T-helper 1 cell treated with Interleukin-12 subunit alpha and Interleukin-12 subunit beta and Interleukin-4 antibody, amounts not matched to agents 30 μg/mL and 1 μg/mL, for 36 hours (primary cell): ENCODE results near the gene ZNF567.

Source experiments
- H3K27ac Mint-ChIP-seq: one replicate; pipeline ENCODE4 v1.8.0; 2021; ENCODE audit warnings: mild to moderate bottlenecking, mixed read lengths
- H3K27me3 Mint-ChIP-seq: one replicate; pipeline ENCODE4 v1.8.0; 2021; ENCODE audit warnings: low read depth, mixed read lengths
- H3K36me3 Mint-ChIP-seq: one replicate; pipeline ENCODE4 v1.8.0; 2021; ENCODE audit warnings: low read depth, mixed read lengths
- H3K4me1 Mint-ChIP-seq: one replicate; pipeline ENCODE4 v1.8.0; 2021; ENCODE audit warnings: low read depth, mixed read lengths
- H3K4me3 Mint-ChIP-seq: one replicate; pipeline ENCODE4 v1.8.0; 2021; ENCODE audit warnings: mild to moderate bottlenecking, moderate library complexity, mixed read lengths
- H3K9me3 Mint-ChIP-seq: one replicate; pipeline ENCODE4 v1.8.0; 2021; ENCODE audit warnings: mixed read lengths

ZNF567 gene

DNA sequence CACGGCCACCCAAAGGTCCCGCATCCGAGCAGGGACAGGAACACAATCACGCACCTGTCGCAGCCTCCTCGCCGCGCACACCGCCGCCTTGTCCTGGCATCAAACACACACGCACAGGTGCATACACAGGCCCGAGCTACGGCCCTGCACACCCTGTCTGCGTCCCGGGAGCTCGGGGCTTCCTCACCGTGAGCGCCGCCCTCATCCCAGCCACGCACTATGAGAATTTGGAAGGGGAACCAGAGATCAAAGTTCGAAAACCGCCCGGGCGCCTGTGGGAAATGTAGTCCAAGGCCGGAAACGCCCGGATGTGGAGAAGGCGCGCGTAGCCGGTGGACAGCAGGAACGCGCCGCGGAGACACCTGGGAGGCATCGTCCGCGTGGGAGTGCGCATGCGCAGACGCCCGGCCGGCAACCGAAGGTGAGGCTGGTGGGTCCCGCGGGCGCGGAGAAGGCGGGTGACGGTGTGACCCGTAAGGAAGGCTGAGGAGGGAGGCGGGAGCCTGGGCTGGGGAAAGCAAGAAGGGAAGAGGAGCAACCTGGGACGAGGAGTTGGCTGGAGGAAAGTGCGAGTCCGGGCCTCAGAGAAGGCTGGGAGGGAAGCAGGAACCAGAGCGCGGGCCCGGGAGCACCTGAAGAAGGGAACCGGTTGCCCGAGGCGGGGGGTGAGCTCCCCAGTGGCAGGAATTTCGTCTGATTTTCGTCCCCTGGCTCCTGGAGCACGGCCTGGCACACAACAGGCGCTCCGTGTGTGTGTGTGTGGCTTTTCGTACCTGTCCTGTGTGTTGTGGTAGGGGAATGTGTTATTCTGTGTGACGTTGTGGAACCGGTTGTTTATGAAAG is at the start of gene ZNF567:
TSS of gene ZNF567 (plus strand) at position 399 of the 843 bp plus-strand sequence. CDS start 7,256 bp downstream, outside the sequence.
- H3K4me1 Mint-ChIP-seq: peaks cover 31% of the 10 kb centered on the region
- H3K9me3 Mint-ChIP-seq: peaks cover 48% of the 10 kb centered on the region
- H3K27ac Mint-ChIP-seq: peak within 1 kb of the TSS; percentile 96
- peaks cover 4% of the 10 kb centered on the region for H3K27me3 Mint-ChIP-seq
- H3K36me3 Mint-ChIP-seq: peaks cover 63% of the 10 kb centered on the region
- H3K4me3 Mint-ChIP-seq: peak within 1 kb of the TSS; percentile 97

DNA sequence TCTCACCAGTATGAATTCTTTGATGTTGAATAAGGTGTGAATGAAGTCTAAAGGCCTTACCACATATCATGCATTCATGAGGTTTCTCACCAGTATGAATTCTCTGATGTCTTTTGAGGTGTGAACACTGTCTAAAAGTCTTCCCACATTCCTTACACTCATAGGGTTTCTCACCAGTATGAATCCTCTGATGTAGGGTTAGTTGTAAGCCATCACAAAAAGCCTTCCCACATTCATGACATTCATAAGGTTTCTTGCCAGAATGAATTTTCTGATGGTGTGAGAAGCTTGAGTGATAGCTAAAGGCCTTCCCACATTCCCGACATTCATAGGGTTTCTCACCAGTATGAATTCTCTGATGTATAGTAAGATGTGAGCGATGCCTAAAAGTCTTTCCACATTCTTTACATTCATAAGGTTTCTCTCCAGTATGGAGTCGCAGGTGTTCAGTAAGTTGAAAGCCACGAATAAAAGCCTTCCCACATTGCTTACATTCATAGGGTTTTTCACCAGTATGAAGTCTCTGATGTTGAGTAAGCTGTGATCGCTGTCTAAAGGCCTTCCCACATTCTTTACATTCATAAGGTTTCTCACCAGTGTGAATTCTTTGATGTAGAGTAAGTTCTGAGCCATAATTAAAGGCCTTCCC is 48.4 kb upstream of the ZNF567 start:
- no peaks in the 10 kb centered on the region for H3K4me1 Mint-ChIP-seq
- peaks cover 77% of the 10 kb centered on the region for H3K9me3 Mint-ChIP-seq
- H3K36me3 Mint-ChIP-seq: peaks cover 24% of the 10 kb centered on the region
- H3K27me3 Mint-ChIP-seq: no peaks in the 10 kb centered on the region
- no peak overlapping the region for H3K27ac Mint-ChIP-seq
- no peak overlapping the region for H3K4me3 Mint-ChIP-seq

DNA sequence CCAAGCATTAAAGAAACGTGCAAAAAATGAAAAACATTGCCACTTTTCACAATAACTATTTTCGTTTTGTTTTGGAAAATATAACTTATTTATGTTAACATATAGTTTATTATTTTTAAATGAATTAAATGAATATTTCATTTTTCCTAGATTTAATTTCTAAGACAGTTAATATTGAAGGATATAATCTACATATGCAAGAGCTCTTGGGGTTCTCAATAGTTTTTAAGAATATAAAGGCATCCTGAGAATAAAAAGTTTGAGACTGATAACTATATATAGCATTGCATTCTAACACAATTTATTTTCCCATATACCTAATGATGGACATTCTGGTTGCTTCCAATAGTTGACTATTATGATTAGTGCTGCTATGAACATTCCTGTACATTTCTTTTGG is 40.7 kb upstream of the ZNF567 start:
- no peak overlapping the region for H3K27ac Mint-ChIP-seq
- H3K9me3 Mint-ChIP-seq: peaks cover 53% of the 10 kb centered on the region
- no peak overlapping the region for H3K4me3 Mint-ChIP-seq
- H3K27me3 Mint-ChIP-seq: no peaks in the 10 kb centered on the region
- no peaks in the 10 kb centered on the region for H3K4me1 Mint-ChIP-seq
- H3K36me3 Mint-ChIP-seq: peaks cover 30% of the 10 kb centered on the region

DNA sequence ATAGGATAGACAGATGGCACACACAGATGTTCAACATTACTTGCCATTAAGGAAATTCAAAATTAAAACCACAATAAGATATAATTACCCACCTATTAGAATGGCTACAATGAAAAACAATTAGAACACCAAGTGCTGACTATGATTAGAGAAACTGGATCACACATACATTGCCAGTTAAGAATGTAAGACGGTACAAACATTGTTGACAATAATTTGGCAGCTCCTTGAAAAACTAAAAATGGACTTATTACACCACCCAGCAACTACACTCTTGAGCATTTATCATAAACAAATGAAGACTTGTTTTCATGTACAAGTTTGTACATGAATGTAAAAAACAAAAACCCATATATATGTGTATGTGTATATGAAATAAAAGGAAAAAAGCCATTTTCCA is 34.5 kb upstream of the ZNF567 start:
- H3K9me3 Mint-ChIP-seq: peaks cover 52% of the 10 kb centered on the region
- no peak overlapping the region for H3K4me3 Mint-ChIP-seq
- no peak overlapping the region for H3K27ac Mint-ChIP-seq
- H3K36me3 Mint-ChIP-seq: peaks cover 55% of the 10 kb centered on the region
- no peaks in the 10 kb centered on the region for H3K4me1 Mint-ChIP-seq
- H3K27me3 Mint-ChIP-seq: no peaks in the 10 kb centered on the region

DNA sequence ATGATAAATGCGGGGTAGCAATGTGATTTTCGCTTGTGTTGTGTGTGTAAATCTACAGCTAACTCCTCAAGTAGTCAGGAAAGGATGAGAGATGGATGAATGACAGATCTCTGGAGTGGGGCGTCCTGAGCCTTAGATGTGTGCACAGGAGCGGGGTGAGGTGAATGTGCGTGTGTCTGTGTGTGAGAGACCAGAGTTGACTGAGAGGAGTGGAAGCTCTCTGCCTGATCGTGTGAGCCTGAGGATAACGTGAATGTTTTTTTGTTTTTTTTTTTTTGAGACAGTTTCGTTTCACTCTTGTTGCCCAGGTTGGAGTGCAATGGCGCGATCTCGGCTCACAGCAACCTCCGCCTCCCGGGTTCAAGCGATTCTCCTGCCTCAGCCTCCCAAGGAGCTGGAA is 21.6 kb upstream of the ZNF567 start:
- H3K27me3 Mint-ChIP-seq: no peaks in the 10 kb centered on the region
- peaks cover 54% of the 10 kb centered on the region for H3K9me3 Mint-ChIP-seq
- peaks cover 44% of the 10 kb centered on the region for H3K36me3 Mint-ChIP-seq
- H3K27ac Mint-ChIP-seq: peak overlapping the region; percentile 79
- peak overlapping the region; percentile 99 for H3K4me3 Mint-ChIP-seq
- peaks cover 19% of the 10 kb centered on the region for H3K4me1 Mint-ChIP-seq

DNA sequence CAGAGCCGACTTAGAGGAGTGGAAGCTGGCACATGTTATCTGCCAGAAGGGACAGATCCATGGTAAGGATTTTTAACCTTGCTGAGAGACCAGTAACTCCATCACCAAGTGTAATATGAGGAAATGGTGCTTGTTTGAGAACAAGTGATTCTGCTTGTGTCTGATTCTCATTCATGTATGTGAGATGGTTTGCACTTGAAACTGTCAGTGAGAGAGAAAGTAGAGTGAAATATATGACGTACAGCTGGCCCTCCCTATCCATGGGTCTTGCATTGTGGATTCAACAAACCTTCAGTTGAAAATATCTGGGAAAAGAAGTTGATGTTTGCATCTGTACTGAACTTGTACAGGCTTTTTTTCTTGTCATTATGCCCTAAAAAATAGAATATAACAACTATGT is 18.8 kb upstream of the ZNF567 start:
- Mint-ChIP-seq H3K4me3 (peak overlapping the region; percentile 35), H3K27ac (no peak overlapping the region), H3K27me3 (no peaks in the 10 kb centered on the region), H3K9me3 (peaks cover 62% of the 10 kb centered on the region), H3K4me1 (peaks cover 19% of the 10 kb centered on the region), H3K36me3 (peaks cover 36% of the 10 kb centered on the region)

DNA sequence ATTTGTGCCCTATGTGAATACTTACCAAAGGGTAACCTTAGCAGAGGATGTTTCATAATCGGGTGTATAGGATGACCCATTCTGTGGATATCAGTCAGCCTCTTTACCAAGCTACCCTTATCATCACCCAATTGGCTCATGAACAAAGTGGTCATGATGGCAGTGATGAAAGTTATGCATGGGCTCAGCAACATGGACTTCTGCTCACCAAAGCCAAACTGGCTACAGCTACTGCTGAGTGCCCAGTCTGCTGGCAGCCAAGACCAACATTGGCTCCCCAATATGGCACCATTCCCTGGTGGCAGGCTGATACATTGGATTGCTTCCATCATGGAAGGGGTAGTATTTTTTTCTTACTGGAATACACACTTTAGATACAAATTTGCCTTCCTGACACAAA is 15.0 kb upstream of the ZNF567 start:
- Mint-ChIP-seq H3K27me3 (no peaks in the 10 kb centered on the region), H3K36me3 (peaks cover 12% of the 10 kb centered on the region), H3K4me3 (no peak overlapping the region), H3K9me3 (peaks cover 54% of the 10 kb centered on the region), H3K4me1 (peaks cover 5% of the 10 kb centered on the region), H3K27ac (no peak overlapping the region)

DNA sequence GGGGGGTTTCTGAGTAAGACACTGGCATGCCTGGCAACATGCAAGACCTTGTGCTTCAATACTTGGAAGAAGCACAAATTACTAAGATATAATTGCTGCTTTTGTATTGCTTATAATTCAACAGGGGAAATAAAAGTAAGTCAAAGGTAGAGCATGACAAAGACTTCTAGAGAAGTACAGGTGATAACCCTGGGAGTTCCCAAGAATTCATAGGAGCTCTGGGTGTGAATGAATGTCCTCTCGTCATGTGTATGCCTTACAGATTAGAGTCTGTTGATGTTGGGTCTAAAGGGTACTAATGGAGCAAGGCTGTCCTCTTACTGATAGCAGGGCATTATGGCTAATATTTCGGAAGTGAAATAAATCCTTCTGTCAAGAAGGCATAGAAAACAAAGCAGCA is 13.2 kb upstream of the ZNF567 start:
- Mint-ChIP-seq H3K4me1 (no peaks in the 10 kb centered on the region), H3K4me3 (no peak overlapping the region), H3K9me3 (peaks cover 58% of the 10 kb centered on the region), H3K27me3 (no peaks in the 10 kb centered on the region), H3K36me3 (peaks cover 15% of the 10 kb centered on the region), H3K27ac (no peak overlapping the region)

DNA sequence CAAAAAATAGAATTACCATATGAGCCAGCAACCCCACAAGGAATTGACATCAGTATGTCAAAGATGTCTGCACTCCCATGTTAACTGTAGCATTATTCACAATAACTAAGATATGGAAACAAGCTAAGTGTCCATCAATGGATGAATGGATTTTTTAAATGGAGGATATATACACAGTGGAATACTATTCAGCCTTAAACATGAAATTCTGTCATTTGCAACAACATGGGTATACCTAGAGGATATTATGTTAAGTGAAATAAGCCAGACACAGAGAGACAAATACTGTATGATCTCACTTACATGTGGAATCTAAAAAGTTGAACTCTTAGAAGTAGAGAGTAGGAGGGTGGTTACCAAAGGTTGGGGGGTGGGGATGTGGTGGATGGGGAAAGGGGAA is 8.0 kb upstream of the ZNF567 start:
- H3K4me1 Mint-ChIP-seq: peaks cover 1% of the 10 kb centered on the region
- no peak overlapping the region for H3K4me3 Mint-ChIP-seq
- H3K27me3 Mint-ChIP-seq: no peaks in the 10 kb centered on the region
- H3K9me3 Mint-ChIP-seq: peaks cover 55% of the 10 kb centered on the region
- H3K36me3 Mint-ChIP-seq: peaks cover 30% of the 10 kb centered on the region
- no peak overlapping the region for H3K27ac Mint-ChIP-seq

DNA sequence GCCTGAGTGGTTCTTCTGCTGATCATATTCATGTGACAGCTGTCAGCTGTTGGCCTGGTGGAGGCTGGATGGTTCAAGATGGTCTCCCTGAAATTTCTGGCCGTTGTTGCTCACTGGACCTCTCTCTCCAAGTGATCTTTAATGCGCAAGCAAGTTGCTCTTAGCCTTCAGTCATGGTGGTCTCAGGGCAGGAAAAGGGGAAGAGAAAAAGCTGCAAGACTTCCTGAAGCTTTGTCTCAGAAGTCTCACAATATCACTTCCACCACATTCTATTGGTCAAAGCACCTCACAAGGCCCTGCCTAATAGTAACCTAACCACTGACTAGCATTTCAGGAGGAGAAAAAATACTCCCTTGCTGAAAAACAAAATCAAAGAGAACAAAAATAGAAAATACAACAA is 1.6 kb upstream of the ZNF567 start:
- Mint-ChIP-seq H3K27ac (no peak overlapping the region), H3K27me3 (peaks cover 4% of the 10 kb centered on the region), H3K9me3 (peaks cover 50% of the 10 kb centered on the region), H3K4me3 (peak overlapping the region; percentile 97), H3K4me1 (peaks cover 31% of the 10 kb centered on the region), H3K36me3 (peaks cover 55% of the 10 kb centered on the region)

DNA sequence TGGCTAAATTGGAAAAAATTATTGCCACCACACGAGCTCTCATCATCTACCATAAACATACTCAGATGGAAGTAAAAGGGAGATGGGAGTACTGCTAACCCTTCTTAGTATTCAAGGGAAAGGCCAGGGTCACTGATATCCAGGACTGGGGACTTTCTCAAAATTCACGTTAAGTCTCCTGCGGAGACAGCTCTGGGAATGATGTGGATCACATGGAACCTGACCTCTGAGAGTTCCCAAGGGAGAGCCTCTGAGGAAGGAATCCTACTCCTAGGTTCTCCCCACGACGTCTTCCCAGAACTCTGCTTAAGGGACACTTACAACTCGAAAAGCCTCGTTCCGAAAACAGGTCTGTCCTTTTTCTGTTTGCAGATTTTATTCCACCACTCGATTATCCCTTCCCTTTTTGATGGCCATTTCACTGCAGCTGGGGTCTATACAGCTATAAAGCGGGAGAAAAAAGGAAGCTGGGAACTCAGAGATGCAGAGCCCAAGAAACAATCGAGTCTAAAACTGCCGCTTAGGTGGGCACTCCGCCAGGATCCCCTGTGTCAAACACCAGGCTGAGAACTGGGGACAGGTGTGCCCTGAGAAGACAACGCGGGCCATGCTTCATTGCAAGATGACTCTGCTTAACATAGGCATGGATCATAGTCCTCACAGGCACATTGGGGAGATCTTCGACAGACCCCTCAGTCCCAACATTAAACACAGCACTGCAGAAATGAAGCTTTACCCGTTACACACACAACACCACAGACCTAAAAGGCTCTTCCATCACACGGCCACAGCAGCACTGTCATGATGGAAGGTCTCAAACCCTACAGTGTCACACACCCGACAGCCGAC is 823 bp upstream of the ZNF567 start:
- Mint-ChIP-seq H3K9me3 (peaks cover 48% of the 10 kb centered on the region), H3K4me3 (peak overlapping the region; percentile 97), H3K36me3 (peaks cover 58% of the 10 kb centered on the region)

DNA sequence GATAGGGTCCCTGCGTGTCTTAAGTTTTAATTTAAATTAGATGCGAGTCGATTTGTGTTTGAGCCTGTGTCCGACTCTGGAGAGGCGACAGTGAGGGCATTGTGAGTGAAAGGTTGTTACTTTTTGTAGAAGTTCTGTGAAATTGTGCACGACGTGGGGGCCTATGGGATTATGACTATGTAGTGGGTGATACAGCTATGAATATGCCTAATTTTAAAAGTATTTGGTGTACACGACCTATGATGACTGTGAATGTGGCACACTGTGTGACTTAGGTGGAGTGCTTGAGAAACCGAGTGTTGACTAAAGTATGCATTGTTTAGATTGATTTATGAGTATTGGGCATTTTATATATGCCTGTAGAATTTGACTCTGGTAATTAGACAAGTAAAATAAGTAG is 646 bp downstream of the ZNF567 start:
- Mint-ChIP-seq H3K4me1 (peaks cover 31% of the 10 kb centered on the region), H3K27me3 (peaks cover 4% of the 10 kb centered on the region), H3K36me3 (peaks cover 65% of the 10 kb centered on the region), H3K27ac (peak overlapping the region; percentile 96), H3K4me3 (peak overlapping the region; percentile 97), H3K9me3 (peaks cover 45% of the 10 kb centered on the region)

More for the DNA sequence above, 823 bp upstream of the ZNF567 start:
- peak overlapping the region; percentile 96 for H3K27ac Mint-ChIP-seq
- H3K4me1 Mint-ChIP-seq: peaks cover 31% of the 10 kb centered on the region
- peaks cover 4% of the 10 kb centered on the region for H3K27me3 Mint-ChIP-seq

DNA sequence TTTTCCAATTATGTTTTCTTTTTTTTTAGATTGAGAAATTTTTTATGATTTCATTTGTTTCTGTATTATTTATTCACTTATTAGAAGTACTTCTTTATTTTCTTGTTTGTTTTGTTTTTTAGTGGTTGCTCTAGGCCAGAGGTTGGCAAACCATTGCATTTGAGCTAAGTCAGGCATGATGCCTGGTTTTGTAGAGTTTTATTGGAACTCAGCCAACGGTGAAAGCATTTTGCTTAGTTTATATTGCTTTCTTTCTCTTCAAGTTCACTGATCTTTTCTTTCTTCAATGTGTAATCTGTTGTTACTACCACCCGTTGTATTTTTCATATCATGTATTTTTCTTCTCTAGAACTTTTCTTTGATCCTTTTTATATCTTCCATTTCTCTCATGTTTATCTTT is 19.7 kb downstream of the ZNF567 start:
- Mint-ChIP-seq H3K27me3 (no peaks in the 10 kb centered on the region), H3K36me3 (peaks cover 72% of the 10 kb centered on the region), H3K4me3 (no peak overlapping the region), H3K9me3 (peaks cover 71% of the 10 kb centered on the region), H3K4me1 (no peaks in the 10 kb centered on the region), H3K27ac (no peak overlapping the region)

DNA sequence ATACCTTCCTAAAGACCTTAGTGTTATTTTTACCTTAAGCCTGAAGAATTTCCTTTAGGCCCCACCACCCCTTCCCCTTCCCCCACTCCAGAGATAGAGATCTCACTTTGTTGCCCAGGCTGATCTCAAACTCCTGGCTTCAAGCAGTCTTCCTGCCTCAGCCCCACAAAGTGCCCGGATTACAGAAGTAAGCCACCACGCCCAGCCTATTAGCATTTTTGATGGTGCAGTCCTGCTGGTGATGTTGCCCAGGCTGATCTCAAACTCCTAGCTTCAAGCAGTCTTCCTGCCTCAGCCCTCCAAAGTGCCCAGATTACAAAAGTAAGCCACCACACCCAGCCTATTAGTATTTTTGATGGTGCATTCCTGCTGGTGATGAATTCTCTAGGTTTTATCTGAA is 22.0 kb downstream of the ZNF567 start:
- H3K27ac Mint-ChIP-seq: no peak overlapping the region
- H3K4me3 Mint-ChIP-seq: no peak overlapping the region
- no peaks in the 10 kb centered on the region for H3K4me1 Mint-ChIP-seq
- H3K27me3 Mint-ChIP-seq: no peaks in the 10 kb centered on the region
- peaks cover 83% of the 10 kb centered on the region for H3K36me3 Mint-ChIP-seq
- peaks cover 85% of the 10 kb centered on the region for H3K9me3 Mint-ChIP-seq
